ENCODE measurements around the gene CPVL. TPM values are rescaled to one million over a fixed set of nuclear protein-coding genes. Genes with fewer than 3 reads are reported as not detected.
A peak's percentile ranks its signal among the peaks of the same experiment; 100 is the strongest.

Gene CPVL
- total RNA-seq, 1 donor from 2014 or later, result not detected

DNA sequence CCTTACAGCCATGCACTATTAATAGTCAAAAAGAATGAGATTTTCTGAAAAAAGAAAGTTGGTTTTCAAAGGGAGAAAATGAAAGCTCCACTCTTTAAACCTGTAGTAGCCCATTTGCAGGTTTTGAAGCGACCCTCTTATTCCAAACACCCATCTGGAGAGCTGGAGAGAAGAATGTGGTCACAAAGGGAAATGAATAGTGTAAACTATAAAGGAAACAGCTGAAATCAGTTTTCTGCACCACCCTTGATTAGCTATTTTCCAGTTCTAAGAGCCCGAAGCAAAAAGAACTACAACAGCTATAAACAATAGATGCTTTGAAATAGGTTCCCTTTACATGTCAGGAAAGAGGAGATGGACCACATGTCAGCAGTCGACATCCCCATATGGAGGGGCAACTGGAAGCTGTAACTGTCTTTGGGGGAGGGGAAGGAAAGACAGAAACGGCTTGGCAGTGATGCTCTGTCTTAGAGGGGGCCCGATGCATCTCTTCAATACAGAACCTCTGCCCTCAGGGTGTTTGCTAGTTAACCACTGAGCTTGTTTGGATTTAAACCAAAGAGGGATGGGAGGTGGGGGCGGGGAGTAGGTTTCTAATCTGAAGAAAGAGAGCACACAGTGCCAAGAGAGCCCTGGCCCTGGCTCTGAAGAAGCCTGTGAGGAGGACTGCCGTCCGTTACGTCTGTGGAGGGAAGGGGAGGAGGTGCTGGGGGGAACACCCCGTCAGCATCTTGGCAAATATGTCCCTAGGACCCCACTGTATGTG is 55.3 kb downstream of the CPVL start:
- H3K4me3 Mint-ChIP-seq, result peak overlapping the region; percentile 56
- H3K9me3 Mint-ChIP-seq, result no peaks in the 10 kb centered on the region
- H3K4me1 Mint-ChIP-seq, result peaks cover 13% of the 10 kb centered on the region
- ATAC-seq (ENCODE audit: low read depth), result no peak
- no peak for DNase-seq
- POLR2A ChIA-PET, result no interaction called here
- peaks cover 11% of the 10 kb centered on the region for H3K27me3 Mint-ChIP-seq
- intact Hi-C loops (cut with micrococcal nuclease), result no loop called here
- CTCF ChIA-PET, result no interaction called here
- H3K27ac Mint-ChIP-seq, result no peak overlapping the region
- no peak for TF ChIP-seq CTCF (IDR thresholded peaks at IDR 0.05)
- no peaks in the 10 kb centered on the region for H3K36me3 Mint-ChIP-seq (ENCODE audit: low read depth)

DNA sequence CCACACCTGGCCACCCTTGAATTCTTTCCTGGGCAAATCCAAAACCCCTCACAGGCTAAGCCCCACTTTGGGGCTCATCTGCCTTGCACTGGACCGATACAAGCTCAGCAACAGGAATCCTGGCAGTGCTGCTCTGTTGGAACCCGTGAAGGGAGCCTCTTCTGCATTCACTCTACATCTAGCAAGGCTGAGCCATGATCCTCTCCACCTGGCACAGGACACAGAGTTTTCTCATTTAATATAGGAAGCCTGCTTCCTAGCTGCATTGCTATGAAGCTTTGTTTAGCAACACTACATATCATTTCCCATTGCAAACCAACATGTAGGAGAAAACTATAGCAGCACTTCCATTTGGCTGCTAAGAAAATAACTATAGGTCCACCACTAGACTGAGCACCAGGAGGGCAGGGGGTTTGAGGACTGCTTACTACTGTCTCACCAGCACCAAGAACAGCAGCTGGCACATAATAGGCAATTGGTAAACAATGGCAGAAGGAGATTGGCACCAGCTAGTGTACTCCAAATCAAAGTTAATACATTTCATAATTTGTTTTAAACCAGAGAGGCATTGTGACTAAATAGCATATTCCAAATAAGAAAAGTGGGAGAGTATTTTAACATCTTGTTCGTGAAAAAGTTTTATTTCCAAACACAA is 56.1 kb downstream of the CPVL start:
- CTCF ChIA-PET, result no interaction called here
- DNase-seq (no peak), ATAC-seq (ENCODE audit: low read depth) (no peak)
- H3K4me3 Mint-ChIP-seq, result no peak overlapping the region
- peaks cover 11% of the 10 kb centered on the region for H3K27me3 Mint-ChIP-seq
- intact Hi-C loops (cut with micrococcal nuclease), result no loop called here
- H3K36me3 Mint-ChIP-seq (ENCODE audit: low read depth), result no peaks in the 10 kb centered on the region
- no peak for TF ChIP-seq CTCF (IDR thresholded peaks at IDR 0.05)
- H3K4me1 Mint-ChIP-seq, result peaks cover 13% of the 10 kb centered on the region
- no peak overlapping the region for H3K27ac Mint-ChIP-seq
- H3K9me3 Mint-ChIP-seq, result no peaks in the 10 kb centered on the region
- POLR2A ChIA-PET, result no interaction called here

- TF ChIP-seq CTCF (IDR thresholded peaks at IDR 0.05), result no peak
- Mint-ChIP-seq H3K4me3 (no peak overlapping the region), H3K27me3 (peaks cover 9% of the 10 kb centered on the region), H3K4me1 (peaks cover 13% of the 10 kb centered on the region), H3K27ac (no peak overlapping the region), H3K9me3 (no peaks in the 10 kb centered on the region), H3K36me3 (ENCODE audit: low read depth) (no peaks in the 10 kb centered on the region)
- intact Hi-C loops (cut with micrococcal nuclease), result no loop called here
- no peak for DNase-seq
- ChIA-PET POLR2A (no interaction called here), CTCF (interaction anchor here (1.0 to 1.4 kb wide), 2 partner anchors 12 to 161 kb away, joined by 3 to 4 read pairs; no protein-coding TSS in a partner anchor)
- no peak for ATAC-seq (ENCODE audit: low read depth)
These were observed 58.5 kb downstream of the CPVL start for GRCh38 chr7:29087840-29088170.

GRCh38 chr7:29086545-29086944 is 59.8 kb downstream of the CPVL start:
- CTCF ChIA-PET, result no interaction called here

More at GRCh38 chr7:29086545-29086944, 59.8 kb downstream of the CPVL start:
- intact Hi-C loops (cut with micrococcal nuclease), result no loop called here
- H3K36me3 Mint-ChIP-seq (ENCODE audit: low read depth), result no peaks in the 10 kb centered on the region
- no peak for ATAC-seq (ENCODE audit: low read depth)
- POLR2A ChIA-PET, result no interaction called here
- no peak for DNase-seq
- TF ChIP-seq CTCF (IDR thresholded peaks at IDR 0.05), result no peak
- H3K27ac Mint-ChIP-seq, result no peak overlapping the region
- no peaks in the 10 kb centered on the region for H3K9me3 Mint-ChIP-seq
- no peak overlapping the region for H3K4me3 Mint-ChIP-seq
- H3K27me3 Mint-ChIP-seq, result peaks cover 8% of the 10 kb centered on the region
- H3K4me1 Mint-ChIP-seq, result peaks cover 12% of the 10 kb centered on the region

All from activated B cell treated with CpG ODN at 0.5 μM for 24 hours (primary cell).